HepG2 (cell line): ENCODE results near the gene TMEM19. TPM values are rescaled to one million over a fixed set of nuclear protein-coding genes. Genes with fewer than 3 reads are reported as not detected.

Source experiments
- AGO2 ChIP-seq: fragments of 200-400 bp; formaldehyde crosslinking; optimal IDR thresholded peaks from 2 replicates; pipeline ENCODE3; 2017; ENCODE audit warnings: mild to moderate bottlenecking, low read depth, low read length, moderate library complexity
- CREM ChIP-seq, 2 experiments: sonication (generic) in 1 of 2; formaldehyde crosslinking in 1 of 2; IDR thresholded peaks; 2 replicates each; pipeline versions ENCODE4 v1.4.0 to v1.6.1; 2016 to 2020; ENCODE audit warnings: antibody characterized with exemption in 1 of 2, mild to moderate bottlenecking in 1 of 2, missing genetic modification reagents in 1 of 2
- KAT2B ChIP-seq: fragments of 150-350 bp; IDR thresholded peaks from 2 replicates; pipeline ENCODE4 v1.6.1; 2014; ENCODE audit warnings: low read depth, low read length, borderline replicate concordance
- PBX3 ChIP-seq: sonication (generic); formaldehyde crosslinking; IDR thresholded peaks from 2 replicates; pipeline ENCODE4 v1.8.1; 2023; ENCODE audit warnings: missing genetic modification reagents, inconsistent platforms, borderline replicate concordance
- SIN3A ChIP-seq: IDR thresholded peaks from 2 replicates; pipeline ENCODE4 v1.6.1; 2011; ENCODE audit warnings: low read depth, mild to moderate bottlenecking, control low read depth, low read length, borderline replicate concordance
- SMARCC2 ChIP-seq: fragments of 450-650 bp; IDR thresholded peaks from 2 replicates; pipeline ENCODE4 v1.6.1; 2017; ENCODE audit warnings: antibody characterized with exemption, mild to moderate bottlenecking
- ZBTB38 ChIP-seq: sonication (generic); formaldehyde crosslinking; IDR thresholded peaks from 2 replicates; pipeline ENCODE4 v1.5.1; 2020; ENCODE audit warnings: mild to moderate bottlenecking, missing genetic modification reagents
- ZBTB40 ChIP-seq, 2 experiments: fragments of 450-650 bp in 1 of 2; sonication (generic) in 1 of 2; formaldehyde crosslinking in 1 of 2; IDR thresholded peaks; 2 replicates each; pipeline versions ENCODE4 v1.6.1 to v1.8.0; 2016 to 2022; ENCODE audit warnings: antibody characterized with exemption in 1 of 2, mild to moderate bottlenecking in 1 of 2, missing genetic modification reagents in 1 of 2
- ZKSCAN8 ChIP-seq: IDR thresholded peaks from 2 replicates; pipeline ENCODE4 v1.6.1; 2016; ENCODE audit warnings: borderline replicate concordance, missing genetic modification reagents, missing compliant biosample characterization
- ZNF101 ChIP-seq: sonication (generic); formaldehyde crosslinking; IDR thresholded peaks from 2 replicates; pipeline ENCODE4 v1.4.0; 2020; ENCODE audit warnings: mild to moderate bottlenecking, low read depth, missing genetic modification reagents, borderline replicate concordance
- ZNF547 ChIP-seq: sonication (generic); formaldehyde crosslinking; IDR thresholded peaks from 2 replicates; pipeline ENCODE4 v1.5.1; 2020; ENCODE audit warnings: mild to moderate bottlenecking, missing genetic modification reagents
- ZNF562 ChIP-seq: sonication (generic); formaldehyde crosslinking; IDR thresholded peaks from 2 replicates; pipeline ENCODE4 v1.8.0; 2022; ENCODE audit warnings: missing genetic modification reagents, borderline replicate concordance
- ZNF670 ChIP-seq: sonication (generic); formaldehyde crosslinking; IDR thresholded peaks from 2 replicates; pipeline ENCODE4 v1.8.0; 2022; ENCODE audit warnings: mild to moderate bottlenecking, missing genetic modification reagents, borderline replicate concordance
- ZNF724P ChIP-seq: sonication (generic); formaldehyde crosslinking; IDR thresholded peaks from 2 replicates; pipeline ENCODE4 v1.8.0; 2022; ENCODE audit warnings: missing genetic modification reagents, borderline replicate concordance
- ZSCAN12 ChIP-seq: sonication (generic); formaldehyde crosslinking; IDR thresholded peaks from 2 replicates; pipeline ENCODE4 v1.9.0; 2021; ENCODE audit warnings: mild to moderate bottlenecking, missing genetic modification reagents
- ZSCAN29 ChIP-seq: sonication (generic); formaldehyde crosslinking; conservative IDR thresholded peaks from 2 replicates; pipeline ENCODE4 v1.4.0; 2020; ENCODE audit warnings: mild to moderate bottlenecking, missing genetic modification reagents
- polyA plus RNA-seq, 8 experiments: library from polyadenylated mRNA; depleted of rRNA in 3 of 8; stranded (reverse) in 7 of 8; unstranded in 1 of 8; fragments of >200 nt; fragmentation: Illumina TruSeq in 4 of 8; extraction: Trizol in 4 of 8; gene quantifications; 2 replicates each; pipeline versions ENCODE4 v1.2.1 to v1.2.3, GENCODE V29; 2011 to 2016; ENCODE audit warnings: low read depth in 4 of 8, missing spikeins in 1 of 8, mixed read lengths in 1 of 8; ENCODE audit not compliant: insufficient read depth in 1 of 8
- total RNA-seq, 5 experiments: library from RNA; depleted of rRNA; stranded (reverse); fragments of >200 nt; fragmentation: Illumina TruSeq; extraction: Trizol; gene quantifications; 2 replicates each; pipeline ENCODE4 v1.2.3, GENCODE V29; 2016; ENCODE audit warnings: low read depth in 1 of 5
- TF ChIP-seq, protein P1 (sequence below): sonication (generic); formaldehyde crosslinking; IDR thresholded peaks from 2 replicates; pipeline ENCODE4 v1.8.0; 2022; ENCODE audit warnings: missing genetic modification reagents, mild to moderate bottlenecking, borderline replicate concordance

The TMEM19 gene
- total and polyA plus RNA-seq, 2 of the 13 experiments (the other 11 are each of a cell fraction or from before 2014, with no cell fraction given): 16.9 to 22.5 TPM

GRCh38 chr12:71662849-71663560 lies 22.9 kb upstream of the TMEM19 start (continued):
- TF ChIP-seq ZNF101 (CRISPR knock-in tag) (no peak), ZSCAN12 (CRISPR knock-in tag) (no peak), SMARCC2 (no peak), ZNF562 (CRISPR knock-in tag) (no peak), ZBTB38 (CRISPR knock-in tag) (no peak; the same call in 1 of the 2 replicates), KAT2B (no peak), ZBTB40 (IDR thresholded peaks at IDR 0.05) (no peak), ZBTB40 (CRISPR knock-in tag; IDR thresholded peaks at IDR 0.05) (peak; percentile 68), PBX3 (CRISPR knock-in tag) (no peak), SIN3A (peak; percentile 39; the same call in 1 of the 2 replicates), CREM (IDR thresholded peaks at IDR 0.05) (no peak), CREM (CRISPR knock-in tag; IDR thresholded peaks at IDR 0.05) (no peak), ZNF724P (CRISPR knock-in tag) (no peak; the same call in 1 of the 2 replicates), AGO2 (peak; percentile 90), ZNF670 (CRISPR knock-in tag) (no peak), ZNF547 (CRISPR knock-in tag) (0 out of 2 replicates have a peak, but pooled peaks have one; percentile 35), ZKSCAN8 (CRISPR knock-in tag) (no peak), ZSCAN29 (CRISPR knock-in tag) (no peak)
- TF ChIP-seq, protein P1, sequence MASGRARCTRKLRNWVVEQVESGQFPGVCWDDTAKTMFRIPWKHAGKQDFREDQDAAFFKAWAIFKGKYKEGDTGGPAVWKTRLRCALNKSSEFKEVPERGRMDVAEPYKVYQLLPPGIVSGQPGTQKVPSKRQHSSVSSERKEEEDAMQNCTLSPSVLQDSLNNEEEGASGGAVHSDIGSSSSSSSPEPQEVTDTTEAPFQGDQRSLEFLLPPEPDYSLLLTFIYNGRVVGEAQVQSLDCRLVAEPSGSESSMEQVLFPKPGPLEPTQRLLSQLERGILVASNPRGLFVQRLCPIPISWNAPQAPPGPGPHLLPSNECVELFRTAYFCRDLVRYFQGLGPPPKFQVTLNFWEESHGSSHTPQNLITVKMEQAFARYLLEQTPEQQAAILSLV (CRISPR knock-in tag): peak; percentile 35; the same call in 1 of the 2 replicates
